ENCODE data around the gene ELL2. TPM values are rescaled to one million over a fixed set of nuclear protein-coding genes. Genes with fewer than 3 reads are reported as not detected.

ELL2 gene
- total and polyA plus RNA-seq, 2 of the 13 experiments (the other 11 are each of a cell fraction or from before 2014, with no cell fraction given), result 78.9 to 97.1 TPM

GRCh38 chr5:95850391-95850894 is 111.2 kb downstream of the ELL2 start (continued):
- TF ChIP-seq ZHX2 (IDR thresholded peaks at IDR 0.05; ENCODE audit: low read depth), result no peak
- no peak for TF ChIP-seq ZHX2 (CRISPR knock-in tag; IDR thresholded peaks at IDR 0.05; ENCODE audit: borderline replicate concordance)
- no peak for TF ChIP-seq ATM (IDR thresholded peaks at IDR 0.05; ENCODE audit: borderline replicate concordance)
- TF ChIP-seq ARHGAP35 (CRISPR knock-in tag; IDR thresholded peaks at IDR 0.05; ENCODE audit: borderline replicate concordance), result no peak
- TF ChIP-seq ZNF10 (CRISPR knock-in tag; IDR thresholded peaks at IDR 0.05; ENCODE audit: borderline replicate concordance, low read depth), result no peak
- no peak for TF ChIP-seq MXI1 (IDR thresholded peaks at IDR 0.05; ENCODE audit: borderline replicate concordance, low read depth, low read length)
- no peak for TF ChIP-seq ZNF839 (CRISPR knock-in tag; IDR thresholded peaks at IDR 0.05; ENCODE audit: borderline replicate concordance)
- TF ChIP-seq ZBTB21 (CRISPR knock-in tag; IDR thresholded peaks at IDR 0.05), result no peak
- TF ChIP-seq FOSL2 (CRISPR knock-in tag; IDR thresholded peaks at IDR 0.05), result no peak
- TF ChIP-seq STAT5B (CRISPR knock-in tag; IDR thresholded peaks at IDR 0.05), result no peak
- TF ChIP-seq KLF9 (CRISPR knock-in tag; IDR thresholded peaks at IDR 0.05; ENCODE audit: low read depth), result no peak
- TF ChIP-seq NR2F6 (IDR thresholded peaks at IDR 0.05), result peak; percentile 48
- no peak for TF ChIP-seq NR2F6 (CRISPR knock-in tag; IDR thresholded peaks at IDR 0.05)
- TF ChIP-seq HIVEP1 (CRISPR knock-in tag; IDR thresholded peaks at IDR 0.05), result no peak
- TF ChIP-seq KMT2B (CRISPR knock-in tag; IDR thresholded peaks at IDR 0.05), result no peak
- TF ChIP-seq GZF1 (CRISPR knock-in tag; IDR thresholded peaks at IDR 0.05), result no peak
- TF ChIP-seq TGIF2 (CRISPR knock-in tag; IDR thresholded peaks at IDR 0.05), result no peak
- no peak for TF ChIP-seq HBP1 (CRISPR knock-in tag; IDR thresholded peaks at IDR 0.05; ENCODE audit: low read depth)
- 0 out of 2 replicates have a peak, but pooled peaks have one; percentile 25 for TF ChIP-seq HIC2 (CRISPR knock-in tag; IDR thresholded peaks at IDR 0.05; ENCODE audit: low read depth)
- TF ChIP-seq PITX1 (CRISPR knock-in tag; IDR thresholded peaks at IDR 0.05), result no peak
- no peak for TF ChIP-seq BHLHE40 (IDR thresholded peaks at IDR 0.05; ENCODE audit: low read length)
- TF ChIP-seq ZSCAN29 (CRISPR knock-in tag; conservative IDR thresholded peaks at IDR 0.05), result no peak
- TF ChIP-seq HDAC1 (CRISPR knock-in tag; IDR thresholded peaks at IDR 0.05), result no peak
- TF ChIP-seq ZSCAN12 (CRISPR knock-in tag; IDR thresholded peaks at IDR 0.05), result no peak
- no peak for TF ChIP-seq ZFP41 (CRISPR knock-in tag; IDR thresholded peaks at IDR 0.05; ENCODE audit: borderline replicate concordance)

All from HepG2 (cell line).